SK-N-MC (cell line): Measurements from ENCODE around the gene TMEM170A.

ENCODE experiments used
- EZH2 ChIP-seq: fragments of 200-600 bp; sonication (generic); IDR thresholded peaks from one replicate; pipeline ENCODE4 v1.6.1; 2017; ENCODE audit warnings: antibody characterized with exemption
- FOXP2 ChIP-seq: optimal IDR thresholded peaks from 2 replicates; pipeline ENCODE3; 2011; ENCODE audit warnings: mild to moderate bottlenecking, moderate library complexity; ENCODE audit not compliant: insufficient read depth; ENCODE audit errors: extremely low read length, control extremely low read depth

- TF ChIP-seq EZH2 (no peak), FOXP2 (no peak)
Observed at GRCh38 chr16:75486014-75486675, 21.7 kb upstream of the TMEM170A start.
